ENCODE results near the gene NPTX2. TPM values are rescaled to one million over a fixed set of nuclear protein-coding genes. Genes with fewer than 3 reads are reported as not detected.

Gene NPTX2
- total RNA-seq, 1 experiment from 2014 or later = not detected

DNA sequence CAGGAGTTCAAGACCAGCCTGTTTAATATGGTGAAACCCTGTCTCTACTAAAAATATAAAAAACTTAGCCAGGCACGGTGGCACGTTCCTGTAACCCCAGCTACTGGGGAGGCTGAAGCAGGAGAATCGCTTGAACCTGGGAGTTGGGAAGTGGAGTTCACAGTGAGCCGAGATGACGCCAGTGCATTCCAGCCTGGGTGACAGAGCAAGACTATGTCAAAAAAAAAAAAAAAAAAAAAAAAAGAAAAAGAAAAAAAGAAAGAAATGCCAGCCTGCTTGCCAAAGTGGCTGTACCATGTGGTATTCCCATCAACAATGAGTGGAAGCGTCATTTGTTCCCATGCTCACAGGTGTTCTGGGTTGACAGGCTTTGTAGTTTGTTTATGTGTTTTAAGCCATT is 43.3 kb upstream of the NPTX2 start:
- H3K79me2 ChIP-seq (ENCODE audit: insufficient read depth, low read length) = no peaks in the 10 kb centered on the region
- POLR2A ChIA-PET = no interaction called here
- no peak overlapping the region for H3K9ac ChIP-seq (ENCODE audit: low read length)
- H3K27me3 ChIP-seq (ENCODE audit: insufficient read depth, low read length) = no peaks in the 10 kb centered on the region
- RAD21 ChIA-PET (ENCODE audit: low non-redundant PET in 1 of 2, low total read pairs in 2 of 2, uncharacterized antibody in 2 of 2, unreplicated experiment in 2 of 2) = no interaction called here
- H4K20me1 ChIP-seq (ENCODE audit: insufficient read depth) = no peaks in the 10 kb centered on the region
- intact Hi-C loops (cut with micrococcal nuclease) = no loop called here
- H3K4me2 ChIP-seq (ENCODE audit: low read length) = no peak overlapping the region
- H3K9me2 ChIP-seq (ENCODE audit: insufficient read depth) = no peaks in the 10 kb centered on the region
- H3K9me3 ChIP-seq (ENCODE audit: control insufficient read depth in 1 of 2, insufficient read depth in 1 of 2, low read depth in 1 of 2, low read length in 2 of 2) = peaks cover 12 to 14% of the 10 kb centered on the region in 2 experiments; a peak in 3 of 4 replicates
- CTCF ChIA-PET = no interaction called here
- no TSS peak for BruUV-seq (replicated peaks)
- no peak overlapping the region for H3K4me3 ChIP-seq (replicated peaks in 1 of 2; ENCODE audit: low read depth in 1 of 2, low read length in 2 of 2)
- H3K4me1 ChIP-seq (ENCODE audit: control insufficient read depth in 1 of 2, insufficient read depth in 2 of 2, low read length in 2 of 2) = no peaks in the 10 kb centered on the region
- no peak overlapping the region for H3K27ac ChIP-seq (ENCODE audit: low read depth, low read length)
- no peak for DNase-seq (ENCODE audit: low read depth, low spot score)
- no peak for ATAC-seq
- no peaks in the 10 kb centered on the region for H3K36me3 ChIP-seq (ENCODE audit: control insufficient read depth in 1 of 2, insufficient read depth in 2 of 2, low read length in 2 of 2)
- TF ChIP-seq RAD21 (IDR thresholded peaks at IDR 0.05; ENCODE audit: low read depth) (no peak), CTCF (IDR thresholded peaks at IDR 0.05 in 2 of 3, conservative IDR thresholded peaks at IDR 0.05 in 1 of 3; ENCODE audit: borderline replicate concordance in 1 of 3, insufficient read depth in 1 of 3, low read depth in 2 of 3, low read length in 2 of 3) (no peak), EZH2 (IDR thresholded peaks at IDR 0.05) (no peak), ZBTB33 (IDR thresholded peaks at IDR 0.05; ENCODE audit: extremely low read depth, insufficient replicate concordance, low read length) (no peak), EGR1 (IDR thresholded peaks at IDR 0.05; ENCODE audit: low read depth) (no peak), ZNF274 (IDR thresholded peaks at IDR 0.05; ENCODE audit: low read depth, low read length) (no peak), TCF7L2 (IDR thresholded peaks at IDR 0.05; ENCODE audit: borderline replicate concordance, extremely low read depth, insufficient read depth, insufficient read length) (no peak), CEBPB (IDR thresholded peaks at IDR 0.05; ENCODE audit: low read depth) (no peak), ELF1 (IDR thresholded peaks at IDR 0.05; ENCODE audit: borderline replicate concordance, low read depth) (no peak), POLR2A (IDR thresholded peaks at IDR 0.05; ENCODE audit: borderline replicate concordance, extremely low read depth, insufficient read depth, insufficient read length) (no peak), SRF (IDR thresholded peaks at IDR 0.05; ENCODE audit: low read depth) (no peak), CBX3 (IDR thresholded peaks at IDR 0.05; ENCODE audit: low read depth) (no peak), JUND (IDR thresholded peaks at IDR 0.05) (no peak), YY1 (IDR thresholded peaks at IDR 0.05; ENCODE audit: extremely low read depth, insufficient replicate concordance, low read depth, low read length) (no peak)
- TF ChIP-seq, protein P1, sequence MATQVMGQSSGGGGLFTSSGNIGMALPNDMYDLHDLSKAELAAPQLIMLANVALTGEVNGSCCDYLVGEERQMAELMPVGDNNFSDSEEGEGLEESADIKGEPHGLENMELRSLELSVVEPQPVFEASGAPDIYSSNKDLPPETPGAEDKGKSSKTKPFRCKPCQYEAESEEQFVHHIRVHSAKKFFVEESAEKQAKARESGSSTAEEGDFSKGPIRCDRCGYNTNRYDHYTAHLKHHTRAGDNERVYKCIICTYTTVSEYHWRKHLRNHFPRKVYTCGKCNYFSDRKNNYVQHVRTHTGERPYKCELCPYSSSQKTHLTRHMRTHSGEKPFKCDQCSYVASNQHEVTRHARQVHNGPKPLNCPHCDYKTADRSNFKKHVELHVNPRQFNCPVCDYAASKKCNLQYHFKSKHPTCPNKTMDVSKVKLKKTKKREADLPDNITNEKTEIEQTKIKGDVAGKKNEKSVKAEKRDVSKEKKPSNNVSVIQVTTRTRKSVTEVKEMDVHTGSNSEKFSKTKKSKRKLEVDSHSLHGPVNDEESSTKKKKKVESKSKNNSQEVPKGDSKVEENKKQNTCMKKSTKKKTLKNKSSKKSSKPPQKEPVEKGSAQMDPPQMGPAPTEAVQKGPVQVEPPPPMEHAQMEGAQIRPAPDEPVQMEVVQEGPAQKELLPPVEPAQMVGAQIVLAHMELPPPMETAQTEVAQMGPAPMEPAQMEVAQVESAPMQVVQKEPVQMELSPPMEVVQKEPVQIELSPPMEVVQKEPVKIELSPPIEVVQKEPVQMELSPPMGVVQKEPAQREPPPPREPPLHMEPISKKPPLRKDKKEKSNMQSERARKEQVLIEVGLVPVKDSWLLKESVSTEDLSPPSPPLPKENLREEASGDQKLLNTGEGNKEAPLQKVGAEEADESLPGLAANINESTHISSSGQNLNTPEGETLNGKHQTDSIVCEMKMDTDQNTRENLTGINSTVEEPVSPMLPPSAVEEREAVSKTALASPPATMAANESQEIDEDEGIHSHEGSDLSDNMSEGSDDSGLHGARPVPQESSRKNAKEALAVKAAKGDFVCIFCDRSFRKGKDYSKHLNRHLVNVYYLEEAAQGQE (IDR thresholded peaks at IDR 0.05; ENCODE audit: low read depth) = no peak
- H2AFZ ChIP-seq (ENCODE audit: low read depth, low read length, poor library complexity, severe bottlenecking) = no peak overlapping the region

Data from HCT116 (cell line).